Mesodermal cell (in vitro differentiated cells): ENCODE measurements around the gene NRP1.
A peak's percentile ranks its signal among the peaks of the same experiment; 100 is the strongest.

Experiments
- H3K27ac ChIP-seq: 2 replicates; pipeline ENCODE4 v1.7.0; 2013; ENCODE audit warnings: mild to moderate bottlenecking, low read depth, low read length, moderate library complexity; ENCODE audit not compliant: severe bottlenecking
- H3K36me3 ChIP-seq: 2 replicates; pipeline ENCODE4 v1.7.1; 2013; ENCODE audit warnings: mild to moderate bottlenecking, low read length, moderate library complexity; ENCODE audit not compliant: control insufficient read depth, insufficient read depth
- H3K4me1 ChIP-seq: one replicate; pipeline ENCODE4 v1.7.1; 2013; ENCODE audit warnings: mild to moderate bottlenecking, low read length; ENCODE audit not compliant: insufficient read depth, control insufficient read depth, poor library complexity, severe bottlenecking
- H3K4me3 ChIP-seq: 2 replicates; pipeline ENCODE4 v1.7.0; 2013; ENCODE audit warnings: low read length, control low read depth, mild to moderate bottlenecking; ENCODE audit not compliant: insufficient read depth, poor library complexity, severe bottlenecking; ENCODE audit errors: extremely low read depth
- H3K9me3 ChIP-seq: 2 replicates; pipeline ENCODE4 v1.7.1; 2013; ENCODE audit warnings: mild to moderate bottlenecking, low read length, moderate library complexity; ENCODE audit not compliant: control insufficient read depth
- WGBS, 2 experiments: methylation state at CpG; one replicate each; pipeline ENCODE4 v1.1.5; 2013; ENCODE audit warnings: missing lambda C conversion rate in 2 of 2; ENCODE audit not compliant: insufficient coverage in 2 of 2; 5-methylcytosine and 5-hydroxymethylcytosine counted together

The NRP1 gene

GRCh38 chr10:33323721-33324120, 10.7 kb downstream of the NRP1 start:
- Histone ChIP-seq H3K27ac (no peak overlapping the region), H3K4me3 (no peak overlapping the region), H3K9me3 (no peaks in the 10 kb centered on the region), H3K4me1 (no peaks in the 10 kb centered on the region), H3K36me3 (peaks cover 69% of the 10 kb centered on the region)
- 95 to 100% methylated on average over 1 to 2 of the region's 6 CpGs for WGBS, 2 experiments

GRCh38 chr10:33321516-33321915, 13.0 kb downstream of the NRP1 start:
- Histone ChIP-seq H3K9me3 (no peaks in the 10 kb centered on the region), H3K27ac (no peak overlapping the region), H3K4me1 (peaks cover under 1% of the 10 kb centered on the region), H3K36me3 (peaks cover 74% of the 10 kb centered on the region), H3K4me3 (no peak overlapping the region)
- WGBS, 2 experiments: 89 to 98% methylated on average over 5 to 6 of the region's 6 CpGs

- H3K27ac ChIP-seq: no peak overlapping the region
- no peaks in the 10 kb centered on the region for H3K9me3 ChIP-seq
- H3K4me3 ChIP-seq: no peak overlapping the region
- H3K36me3 ChIP-seq: peaks cover 73% of the 10 kb centered on the region
- peaks cover 5% of the 10 kb centered on the region for H3K4me1 ChIP-seq
- 100% methylated on average over 1 to 4 of the region's 7 CpGs for WGBS, 2 experiments
Measured at GRCh38 chr10:33320288-33320687, 14.2 kb downstream of the NRP1 start.

- 60 to 87% methylated on average over 2 to 4 of the region's 4 CpGs for WGBS, 2 experiments
- no peak overlapping the region for H3K4me3 ChIP-seq
- H3K4me1 ChIP-seq: peaks cover 5% of the 10 kb centered on the region
- H3K36me3 ChIP-seq: peaks cover 67% of the 10 kb centered on the region
- peak overlapping the region; percentile 48 for H3K27ac ChIP-seq
- H3K9me3 ChIP-seq: no peaks in the 10 kb centered on the region
Measured at GRCh38 chr10:33315891-33316290, 18.6 kb downstream of the NRP1 start.

GRCh38 chr10:33314811-33315561, 19.5 kb downstream of the NRP1 start:
- peaks cover 5% of the 10 kb centered on the region for H3K4me1 ChIP-seq
- no CpG with 5 or more reads among the region's 5 CpGs for WGBS, 2 experiments
- no peak overlapping the region for H3K4me3 ChIP-seq
- no peak overlapping the region for H3K27ac ChIP-seq
- no peaks in the 10 kb centered on the region for H3K9me3 ChIP-seq
- peaks cover 62% of the 10 kb centered on the region for H3K36me3 ChIP-seq

GRCh38 chr10:33311640-33312039, 22.8 kb downstream of the NRP1 start:
- Histone ChIP-seq H3K27ac (no peak overlapping the region), H3K4me1 (peaks cover 5% of the 10 kb centered on the region), H3K36me3 (peaks cover 51% of the 10 kb centered on the region), H3K4me3 (no peak overlapping the region), H3K9me3 (no peaks in the 10 kb centered on the region)
- no CpG with 5 or more reads among the region's 1 CpG for WGBS, 2 experiments

- H3K4me1 ChIP-seq: no peaks in the 10 kb centered on the region
- no peaks in the 10 kb centered on the region for H3K9me3 ChIP-seq
- H3K27ac ChIP-seq: no peak overlapping the region
- H3K4me3 ChIP-seq: no peak overlapping the region
- H3K36me3 ChIP-seq: peaks cover 47% of the 10 kb centered on the region
- WGBS, 2 experiments: 93 to 98% methylated on average over 3 of the region's 4 CpGs
Measured at GRCh38 chr10:33310853-33311252, 23.6 kb downstream of the NRP1 start.

GRCh38 chr10:33309406-33309805, 25.1 kb downstream of the NRP1 start:
- WGBS, 2 experiments: 94 to 95% methylated on average over 8 of the region's 8 CpGs

GRCh38 chr10:33307835-33308234, 26.6 kb downstream of the NRP1 start:
- Histone ChIP-seq H3K36me3 (peaks cover 20% of the 10 kb centered on the region), H3K27ac (no peak overlapping the region), H3K4me3 (no peak overlapping the region), H3K4me1 (peaks cover 4% of the 10 kb centered on the region), H3K9me3 (no peaks in the 10 kb centered on the region)
- WGBS, 2 experiments: 96 to 97% methylated on average over 4 to 5 of the region's 5 CpGs

More at GRCh38 chr10:33309406-33309805, 25.1 kb downstream of the NRP1 start:
- Histone ChIP-seq H3K4me1 (no peaks in the 10 kb centered on the region), H3K36me3 (peaks cover 33% of the 10 kb centered on the region), H3K4me3 (no peak overlapping the region), H3K9me3 (no peaks in the 10 kb centered on the region), H3K27ac (no peak overlapping the region)

- Histone ChIP-seq H3K27ac (peak overlapping the region; percentile 51), H3K4me1 (peaks cover 13% of the 10 kb centered on the region), H3K4me3 (no peak overlapping the region), H3K36me3 (peaks cover 16% of the 10 kb centered on the region), H3K9me3 (no peaks in the 10 kb centered on the region)
- WGBS, 2 experiments: 84 to 90% methylated on average over 3 of the region's 4 CpGs
Measured at GRCh38 chr10:33306701-33307519, 27.6 kb downstream of the NRP1 start.

- no peaks in the 10 kb centered on the region for H3K9me3 ChIP-seq
- H3K4me1 ChIP-seq: peaks cover 13% of the 10 kb centered on the region
- H3K36me3 ChIP-seq: peaks cover 13% of the 10 kb centered on the region
- no peak overlapping the region for H3K4me3 ChIP-seq
- no peak overlapping the region for H3K27ac ChIP-seq
- WGBS, 2 experiments: 80% methylated on average over 1 of the region's 5 CpGs; no CpG with 5 or more reads in 1 of the 2 experiments
Measured at GRCh38 chr10:33306126-33306525, 28.3 kb downstream of the NRP1 start.
